Astrocyte (in vitro differentiated cells and primary cell): ENCODE measurements around the gene HRAS.

ENCODE experiments used
- EZH2 ChIP-seq: IDR thresholded peaks from 2 replicates; pipeline ENCODE4 v1.6.1; 2012; ENCODE audit warnings: mild to moderate bottlenecking, low read length, inconsistent platforms; ENCODE audit not compliant: insufficient read depth
- TF ChIP-seq, protein P1 (sequence below): IDR thresholded peaks from 2 replicates; pipeline ENCODE4 v1.5.1; 2011; ENCODE audit warnings: low read depth, mild to moderate bottlenecking, inconsistent platforms, low read length, moderate library complexity; ENCODE audit not compliant: insufficient read depth

DNA sequence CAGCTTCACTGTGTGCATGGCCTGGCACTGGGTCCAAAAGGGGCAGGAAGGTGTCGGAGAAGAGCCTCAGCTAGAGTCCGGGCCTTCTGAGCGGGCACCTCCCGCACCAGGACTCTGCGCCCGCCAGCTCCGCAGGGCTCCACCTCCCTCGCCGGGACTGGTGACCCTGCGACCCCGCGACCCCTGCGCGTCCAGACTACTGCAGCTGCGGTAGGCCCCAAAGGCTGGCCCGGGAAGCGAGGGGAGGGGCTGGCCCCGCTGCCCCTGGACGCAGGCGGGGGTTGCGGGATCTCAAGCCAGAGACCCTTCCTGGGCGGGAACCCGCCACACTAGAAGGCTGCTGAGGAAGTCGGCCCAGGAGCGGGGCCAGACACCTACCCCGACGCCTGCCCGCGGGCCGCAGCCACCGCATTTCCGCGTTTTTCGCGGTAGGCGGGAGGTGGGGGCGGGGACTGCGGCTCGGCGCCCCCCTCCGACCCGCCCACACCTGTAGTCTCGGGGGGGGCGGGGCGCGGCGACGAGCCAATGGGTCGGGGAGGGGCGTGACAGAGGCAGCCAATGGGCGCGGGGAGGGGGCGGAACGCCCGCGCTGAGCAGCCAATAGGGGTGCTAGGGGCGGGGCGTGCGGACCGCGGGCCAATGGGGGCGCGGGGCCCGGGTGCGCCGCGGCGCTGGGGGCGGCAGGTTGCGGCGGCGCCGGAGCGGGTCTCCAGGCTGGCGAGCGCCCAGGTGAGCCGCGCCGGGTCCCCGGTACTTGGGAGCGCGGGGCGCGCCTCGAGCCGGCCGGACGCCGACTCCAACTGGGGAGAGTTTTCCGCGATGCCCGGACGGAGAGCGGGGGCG, 25.1 kb upstream of the HRAS start, which contains the start of the genes LMNTD2 and RASSF7:
- TF ChIP-seq, protein P1, sequence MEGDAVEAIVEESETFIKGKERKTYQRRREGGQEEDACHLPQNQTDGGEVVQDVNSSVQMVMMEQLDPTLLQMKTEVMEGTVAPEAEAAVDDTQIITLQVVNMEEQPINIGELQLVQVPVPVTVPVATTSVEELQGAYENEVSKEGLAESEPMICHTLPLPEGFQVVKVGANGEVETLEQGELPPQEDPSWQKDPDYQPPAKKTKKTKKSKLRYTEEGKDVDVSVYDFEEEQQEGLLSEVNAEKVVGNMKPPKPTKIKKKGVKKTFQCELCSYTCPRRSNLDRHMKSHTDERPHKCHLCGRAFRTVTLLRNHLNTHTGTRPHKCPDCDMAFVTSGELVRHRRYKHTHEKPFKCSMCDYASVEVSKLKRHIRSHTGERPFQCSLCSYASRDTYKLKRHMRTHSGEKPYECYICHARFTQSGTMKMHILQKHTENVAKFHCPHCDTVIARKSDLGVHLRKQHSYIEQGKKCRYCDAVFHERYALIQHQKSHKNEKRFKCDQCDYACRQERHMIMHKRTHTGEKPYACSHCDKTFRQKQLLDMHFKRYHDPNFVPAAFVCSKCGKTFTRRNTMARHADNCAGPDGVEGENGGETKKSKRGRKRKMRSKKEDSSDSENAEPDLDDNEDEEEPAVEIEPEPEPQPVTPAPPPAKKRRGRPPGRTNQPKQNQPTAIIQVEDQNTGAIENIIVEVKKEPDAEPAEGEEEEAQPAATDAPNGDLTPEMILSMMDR = no peak
- peak; percentile 35 for TF ChIP-seq EZH2
